Measurements from ENCODE around the gene TBC1D22A.

GRCh38 chr22:47166446-47167016, 404.1 kb downstream of the TBC1D22A start:
- TF ChIP-seq CTCF (IDR thresholded peaks at IDR 0.05) (no peak), EZH2phosphoT487 (IDR thresholded peaks at IDR 0.05) (no peak)

Measured in neural progenitor cell (in vitro differentiated cells).